WERI-Rb-1 (cell line): ENCODE data around the gene ARID1B.

Experiments
- DNase-seq: peaks from one replicate; pipeline ENCODE4 v3.0.0-alpha.2; 2020
- H3K27ac ChIP-seq: fragments of 250-450 bp; sonication (Bioruptor Pico); 2 replicates; pipeline ENCODE4 v1.5.1; 2020; ENCODE audit warnings: mild to moderate bottlenecking, moderate library complexity
- H3K27me3 ChIP-seq: fragments of 250-450 bp; sonication (Bioruptor Pico); 2 replicates; pipeline ENCODE4 v1.5.1; 2021; ENCODE audit warnings: mild to moderate bottlenecking, low read depth, moderate library complexity; ENCODE audit not compliant: insufficient read depth, severe bottlenecking
- H3K36me3 ChIP-seq: fragments of 250-450 bp; sonication (Bioruptor Pico); 2 replicates; pipeline ENCODE4 v1.5.1; 2020; ENCODE audit warnings: mild to moderate bottlenecking, moderate library complexity
- H3K4me3 ChIP-seq: 2 replicates; pipeline ENCODE4 v1.5.1; 2011; ENCODE audit warnings: low read depth, mild to moderate bottlenecking, control low read depth, low read length
- H3K9me3 ChIP-seq: fragments of 250-450 bp; sonication (Bioruptor Pico); 2 replicates; pipeline ENCODE4 v1.5.1; 2021; ENCODE audit warnings: mild to moderate bottlenecking, moderate library complexity; ENCODE audit not compliant: severe bottlenecking
- TF ChIP-seq, protein P1 (sequence below): IDR thresholded peaks from 2 replicates; pipeline ENCODE4 v1.5.1; 2011; ENCODE audit warnings: low read depth, mild to moderate bottlenecking, control low read depth, inconsistent platforms, low read length

The ARID1B gene

DNA sequence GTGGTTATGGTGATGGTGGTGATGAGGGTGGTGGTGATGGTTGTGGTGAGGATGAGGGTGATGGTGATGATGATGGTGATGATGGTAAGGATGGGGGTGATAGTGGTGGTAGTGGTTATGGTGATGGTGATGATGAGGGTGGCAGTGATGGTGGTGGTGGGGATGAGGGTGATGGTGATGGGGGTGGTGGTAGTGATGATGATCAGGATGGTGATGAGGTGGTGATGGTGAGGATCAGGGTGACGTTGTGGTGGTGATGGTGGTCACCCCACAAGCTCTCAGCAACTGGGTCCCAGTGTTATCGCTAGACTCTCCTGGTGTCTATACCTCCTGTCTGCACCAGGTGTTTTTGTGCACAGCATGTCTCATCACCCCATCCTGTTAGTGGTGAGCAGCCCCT, 461.2 kb downstream of the ARID1B start:
- Histone ChIP-seq H3K27ac (peak overlapping the region; percentile 91; the same call in 1 of the 2 replicates), H3K9me3 (peaks cover 7% of the 10 kb centered on the region), H3K36me3 (no peaks in the 10 kb centered on the region), H3K27me3 (no peaks in the 10 kb centered on the region), H3K4me3 (no peak overlapping the region)
- TF ChIP-seq, protein P1, sequence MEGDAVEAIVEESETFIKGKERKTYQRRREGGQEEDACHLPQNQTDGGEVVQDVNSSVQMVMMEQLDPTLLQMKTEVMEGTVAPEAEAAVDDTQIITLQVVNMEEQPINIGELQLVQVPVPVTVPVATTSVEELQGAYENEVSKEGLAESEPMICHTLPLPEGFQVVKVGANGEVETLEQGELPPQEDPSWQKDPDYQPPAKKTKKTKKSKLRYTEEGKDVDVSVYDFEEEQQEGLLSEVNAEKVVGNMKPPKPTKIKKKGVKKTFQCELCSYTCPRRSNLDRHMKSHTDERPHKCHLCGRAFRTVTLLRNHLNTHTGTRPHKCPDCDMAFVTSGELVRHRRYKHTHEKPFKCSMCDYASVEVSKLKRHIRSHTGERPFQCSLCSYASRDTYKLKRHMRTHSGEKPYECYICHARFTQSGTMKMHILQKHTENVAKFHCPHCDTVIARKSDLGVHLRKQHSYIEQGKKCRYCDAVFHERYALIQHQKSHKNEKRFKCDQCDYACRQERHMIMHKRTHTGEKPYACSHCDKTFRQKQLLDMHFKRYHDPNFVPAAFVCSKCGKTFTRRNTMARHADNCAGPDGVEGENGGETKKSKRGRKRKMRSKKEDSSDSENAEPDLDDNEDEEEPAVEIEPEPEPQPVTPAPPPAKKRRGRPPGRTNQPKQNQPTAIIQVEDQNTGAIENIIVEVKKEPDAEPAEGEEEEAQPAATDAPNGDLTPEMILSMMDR, result no peak
- no peak for DNase-seq

DNA sequence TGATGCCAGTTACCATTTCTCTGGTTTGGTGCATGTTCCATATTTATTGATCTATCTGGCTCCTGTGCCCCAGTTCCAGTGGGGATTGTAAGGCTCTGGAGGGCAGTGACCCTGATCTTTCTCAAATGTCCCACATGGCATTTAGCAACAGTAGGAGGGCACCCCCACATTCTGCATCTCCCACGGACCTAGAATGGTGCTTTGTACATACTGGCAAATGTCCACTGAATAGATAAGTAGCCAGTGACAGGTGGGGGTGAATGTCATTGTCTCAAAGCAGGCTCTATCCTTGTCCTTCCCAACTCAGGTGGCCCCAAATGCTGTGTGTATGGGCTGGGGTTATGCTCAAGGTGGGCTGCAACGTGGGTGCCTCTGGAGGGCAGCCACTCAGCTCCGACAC, 462.0 kb downstream of the ARID1B start:
- TF ChIP-seq, protein P1, result no peak
- Histone ChIP-seq H3K36me3 (no peaks in the 10 kb centered on the region), H3K4me3 (peak overlapping the region; percentile 54; the same call in 1 of the 2 replicates), H3K27me3 (no peaks in the 10 kb centered on the region), H3K27ac (peak overlapping the region; percentile 91), H3K9me3 (peaks cover 7% of the 10 kb centered on the region)
- no peak for DNase-seq

DNA sequence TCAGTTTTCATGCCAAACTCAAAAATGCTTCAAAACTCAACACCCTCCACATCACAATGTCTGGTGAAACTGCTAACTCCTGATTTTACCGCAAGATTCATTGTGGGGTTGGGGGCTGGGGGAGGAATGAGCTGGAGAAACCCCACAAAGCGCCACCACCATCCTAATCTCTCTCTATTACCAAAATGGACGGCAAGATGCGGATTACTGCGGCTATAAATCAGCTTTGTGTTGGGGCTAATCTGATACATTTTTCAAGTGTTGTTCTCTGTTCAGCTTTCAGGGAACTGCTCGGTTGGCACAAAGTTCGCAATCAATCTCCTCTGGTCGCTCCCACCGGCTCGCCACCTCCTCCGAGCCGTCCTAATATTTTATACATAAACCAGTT, 462.5 kb downstream of the ARID1B start:
- no peaks in the 10 kb centered on the region for H3K27me3 ChIP-seq

DNA sequence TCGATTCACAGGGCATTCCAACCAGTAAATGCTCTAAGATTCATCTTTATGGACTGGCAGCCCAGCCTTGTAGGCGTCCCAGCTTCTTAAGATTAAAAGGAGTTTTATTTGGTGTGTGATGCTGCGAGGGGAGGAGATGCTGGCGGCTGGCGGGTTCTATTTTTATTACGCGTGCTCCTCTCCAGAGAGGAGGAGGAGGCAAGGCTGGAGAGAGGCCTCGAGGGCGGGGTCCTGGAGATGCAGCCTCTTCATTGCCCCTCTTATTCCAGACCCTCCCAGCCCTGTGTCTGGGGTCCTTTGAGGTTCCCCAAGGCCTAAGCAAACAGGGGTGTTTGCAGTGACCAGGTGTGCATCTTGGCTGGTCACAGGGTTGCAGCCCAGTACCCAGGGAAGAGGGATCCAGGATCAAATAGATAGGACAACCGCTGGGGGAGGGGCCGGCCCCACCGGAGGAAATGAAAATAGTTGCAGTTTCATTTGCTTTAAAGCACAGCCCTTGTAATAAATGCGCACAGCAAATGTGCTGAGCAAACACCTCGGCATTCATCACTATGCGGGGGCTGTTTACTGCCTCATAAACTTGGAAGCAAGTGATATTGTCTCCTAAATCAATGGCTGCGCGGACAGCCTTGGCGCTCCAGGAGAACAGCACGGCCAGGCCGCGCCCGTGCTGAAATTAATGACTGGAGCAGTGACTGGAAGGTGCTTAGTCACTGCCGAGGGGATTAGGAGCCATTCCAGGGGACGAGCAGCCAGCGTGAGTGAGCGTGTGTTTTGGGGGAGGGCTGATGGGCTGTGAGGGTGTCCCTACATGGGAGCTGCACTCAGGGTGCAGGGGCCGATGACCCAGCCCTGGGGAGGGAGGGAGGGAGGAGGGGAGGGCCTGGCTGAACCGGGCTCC, 463.1 kb downstream of the ARID1B start:
- Histone ChIP-seq H3K27ac (peak overlapping the region; percentile 91), H3K4me3 (peak overlapping the region; percentile 54), H3K9me3 (peaks cover 7% of the 10 kb centered on the region), H3K27me3 (no peaks in the 10 kb centered on the region), H3K36me3 (no peaks in the 10 kb centered on the region)
- TF ChIP-seq, protein P1, result no peak
- peak; percentile 90 for DNase-seq

More for the DNA sequence above, 462.5 kb downstream of the ARID1B start:
- TF ChIP-seq, protein P1, result no peak
- H3K4me3 ChIP-seq, result peak overlapping the region; percentile 54
- peaks cover 7% of the 10 kb centered on the region for H3K9me3 ChIP-seq
- H3K36me3 ChIP-seq, result no peaks in the 10 kb centered on the region
- peak overlapping the region; percentile 91 for H3K27ac ChIP-seq
- peak; percentile 78 for DNase-seq

DNA sequence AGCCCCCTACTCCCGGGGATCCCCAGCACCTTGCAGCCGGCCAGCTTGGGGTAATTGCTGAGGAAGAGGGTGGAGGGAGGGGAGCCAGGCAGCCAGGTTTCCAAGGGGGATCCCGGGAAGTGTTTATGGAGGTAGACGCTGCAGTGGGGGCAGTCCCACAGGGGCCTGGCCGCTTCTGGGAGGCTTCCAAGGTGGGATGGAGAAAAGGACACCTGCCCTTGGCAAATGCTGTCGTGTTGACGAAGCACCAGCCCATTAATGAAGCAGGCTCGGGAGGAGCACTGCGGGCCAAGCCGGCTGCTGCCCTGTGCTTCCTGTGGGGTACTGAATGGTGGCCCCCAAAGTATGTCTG, 463.8 kb downstream of the ARID1B start:
- no peaks in the 10 kb centered on the region for H3K27me3 ChIP-seq
- TF ChIP-seq, protein P1, result no peak
- no peaks in the 10 kb centered on the region for H3K36me3 ChIP-seq
- peak overlapping the region; percentile 54 for H3K4me3 ChIP-seq
- DNase-seq, result no peak
- peaks cover 7% of the 10 kb centered on the region for H3K9me3 ChIP-seq
- peak overlapping the region; percentile 91 for H3K27ac ChIP-seq
